HG03439 (cell line): ENCODE data around the gene CUX1.

Experiments
- ATAC-seq: cut with Tn5 transposase; IDR thresholded peaks from one replicate; pipeline ENCODE4 v1.9.1; 2021; ENCODE audit warnings: mild to moderate bottlenecking, moderate library complexity; ENCODE audit not compliant: unreplicated experiment

CUX1 gene

DNA sequence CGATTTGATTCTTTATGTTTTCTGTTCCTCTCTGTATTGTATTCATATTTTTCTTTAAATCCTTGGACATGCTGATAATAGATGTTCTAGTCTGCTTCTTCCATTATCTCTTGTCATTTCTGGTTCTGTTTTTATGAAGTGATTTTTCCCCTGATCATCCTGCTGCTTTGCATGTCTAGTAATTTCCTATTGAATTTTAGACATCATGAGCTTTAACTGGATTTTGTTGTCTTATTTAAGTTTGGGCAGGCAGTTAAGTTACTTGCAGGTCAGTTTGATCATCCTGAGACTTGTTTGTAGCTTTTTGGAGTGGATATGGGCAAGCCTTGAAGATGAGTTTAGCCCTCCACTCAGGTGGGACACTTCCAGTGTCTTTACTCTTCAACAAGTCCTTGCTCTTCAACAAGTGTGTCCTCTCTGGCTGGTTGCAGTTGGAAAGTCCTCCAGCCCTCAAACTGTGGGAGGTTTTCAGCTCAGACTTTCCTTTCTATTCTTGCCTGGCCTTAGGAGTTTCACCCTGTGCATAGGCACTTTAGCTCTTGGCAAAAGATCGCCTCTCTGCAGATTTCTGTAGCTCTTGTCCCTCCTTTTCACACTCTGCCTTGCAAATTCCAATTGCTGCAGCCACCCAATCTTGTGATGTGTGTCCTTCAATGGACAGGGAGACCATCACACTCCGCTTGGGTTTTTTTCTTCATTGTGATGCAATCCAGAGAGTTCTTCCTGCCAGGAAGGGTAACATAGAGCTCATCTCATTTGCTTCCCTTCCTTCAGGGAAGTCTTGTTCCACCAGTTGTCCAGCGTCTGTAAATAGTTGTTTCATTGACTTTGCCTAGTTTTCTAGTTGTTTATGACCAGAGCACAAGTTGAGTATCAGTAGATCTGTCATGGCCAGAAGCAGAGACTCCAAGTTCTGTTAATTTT, 272.0 kb downstream of the CUX1 start:
- no peak for ATAC-seq

DNA sequence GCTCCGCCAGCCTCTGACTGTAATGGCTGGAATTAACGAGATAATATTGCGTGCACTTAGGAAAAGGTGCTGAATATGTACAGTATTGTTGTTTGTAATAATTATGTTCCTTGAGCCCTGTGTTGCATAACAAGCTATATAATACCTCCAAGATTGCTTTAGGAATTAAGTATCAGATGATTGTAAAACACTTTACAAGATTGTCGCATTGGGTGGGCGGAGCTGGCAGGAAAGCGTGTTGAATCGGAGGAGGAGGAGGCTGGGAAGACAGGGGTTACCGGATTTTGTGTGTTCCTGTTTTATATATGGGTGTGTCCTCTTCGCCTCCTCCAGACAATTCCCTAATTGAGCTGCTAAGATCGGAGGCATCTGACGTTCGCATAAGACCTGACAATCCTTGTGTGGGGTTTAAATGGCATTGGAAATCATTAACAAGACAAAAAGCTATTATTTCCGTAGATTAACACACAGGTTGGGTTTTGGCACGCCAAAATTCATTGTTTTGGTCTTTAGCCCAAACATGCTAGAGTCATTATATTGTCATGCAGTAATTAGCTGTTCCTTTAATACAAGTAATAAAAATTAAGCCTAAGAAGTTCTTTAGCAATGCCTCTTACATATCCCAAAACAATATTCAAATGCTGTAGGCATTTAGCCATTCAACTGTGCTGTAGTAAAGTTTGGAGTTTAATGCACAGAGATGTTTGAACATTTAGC, 276.3 kb downstream of the CUX1 start:
- no peak for ATAC-seq

DNA sequence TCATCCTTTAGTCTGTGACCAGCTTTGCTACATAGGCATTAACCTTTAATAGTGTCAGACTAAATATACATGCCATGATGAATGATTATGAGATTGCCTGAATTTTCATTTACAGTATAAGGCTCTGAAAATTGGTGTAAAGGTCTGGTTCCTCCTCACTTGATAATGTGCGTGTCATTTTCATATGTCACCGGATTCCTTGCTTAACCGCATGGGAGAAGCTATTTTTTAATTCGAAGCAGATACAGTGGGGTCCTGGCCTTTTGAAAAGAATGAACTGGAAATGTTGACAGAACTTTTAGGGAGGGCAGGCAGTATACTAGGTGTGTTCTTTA, 276.9 kb downstream of the CUX1 start:
- ATAC-seq, result no peak

DNA sequence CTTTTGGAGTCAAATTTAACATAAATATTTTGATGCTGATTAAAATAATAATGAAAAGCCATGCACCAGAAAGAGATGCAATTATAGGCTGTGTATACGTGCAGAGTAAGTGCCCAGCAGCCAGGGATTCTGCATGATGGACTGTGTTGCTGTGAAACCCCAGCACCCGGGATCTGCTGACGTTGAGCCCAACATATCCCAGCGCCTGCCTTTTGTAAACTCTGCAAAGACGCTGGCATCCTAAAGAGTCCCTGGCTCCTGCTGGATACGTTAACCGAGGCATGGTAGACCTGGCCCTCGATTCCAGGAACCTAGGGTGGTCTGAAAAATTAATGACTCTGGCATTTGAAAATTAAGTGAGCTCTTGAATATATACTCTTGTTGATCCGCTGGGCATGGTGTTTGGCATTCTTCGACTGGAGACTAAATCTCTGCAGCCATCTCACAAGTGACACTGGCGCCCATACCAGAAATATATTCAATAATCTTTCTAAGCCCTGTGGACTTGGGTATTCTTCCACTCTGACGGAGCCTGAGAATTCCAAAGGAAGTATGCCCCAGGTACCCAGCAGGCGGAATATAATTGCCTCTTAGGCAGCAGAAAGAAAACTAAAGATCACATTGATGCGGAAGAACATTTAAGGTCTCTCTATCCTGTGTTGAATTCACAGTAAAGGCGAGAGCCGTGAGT, 278.0 kb downstream of the CUX1 start:
- no peak for ATAC-seq

DNA sequence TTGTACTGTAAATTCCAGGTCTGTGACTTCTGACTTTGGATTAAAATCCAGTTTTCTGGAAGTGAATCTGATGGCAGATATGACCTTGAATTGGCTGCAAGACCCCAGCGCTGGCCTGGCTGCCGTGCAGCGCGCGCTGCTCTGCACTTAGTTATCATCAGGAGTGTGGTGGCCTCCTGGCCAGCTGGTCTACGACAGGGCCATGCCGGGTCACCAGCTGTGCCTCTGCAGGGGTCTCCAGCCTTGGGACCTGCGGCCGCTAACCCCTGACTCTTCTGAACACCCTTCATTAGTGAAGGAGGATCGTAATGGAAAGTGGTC, 278.5 kb downstream of the CUX1 start:
- ATAC-seq, result no peak

DNA sequence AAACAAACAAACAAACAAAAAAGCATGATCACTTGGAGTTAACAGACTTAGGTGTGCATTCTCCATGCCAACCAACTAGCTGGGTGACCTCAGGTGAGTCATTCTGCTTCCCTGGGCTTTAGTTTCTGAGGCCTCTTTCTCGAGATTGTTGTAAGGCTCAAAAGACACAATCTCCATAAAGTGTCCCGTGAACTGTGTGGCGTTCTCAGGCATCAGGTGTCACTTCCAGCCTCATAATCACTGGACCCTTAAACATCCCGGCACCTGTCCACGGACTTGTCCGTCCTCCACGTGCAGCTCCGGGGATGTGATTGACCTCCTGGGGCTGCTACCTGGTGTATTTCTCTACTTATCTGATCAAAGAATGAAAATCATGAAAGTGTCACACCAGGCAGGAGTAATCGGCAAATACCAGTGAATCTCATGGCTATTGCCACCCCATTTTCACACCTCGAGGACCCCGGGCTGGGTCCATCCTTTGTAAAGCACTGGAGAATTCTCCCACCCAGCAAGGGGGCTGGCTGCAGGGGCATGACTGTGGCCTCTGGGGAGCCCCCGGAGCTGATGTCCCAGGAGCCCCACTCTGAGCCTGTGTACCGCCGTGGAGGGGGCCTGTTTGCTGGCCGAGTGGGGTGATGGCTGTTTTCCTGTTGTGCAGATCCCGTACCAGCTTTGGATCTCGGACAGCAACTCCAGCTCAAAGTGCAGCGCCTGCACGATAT, 279.4 kb downstream of the CUX1 start:
- ATAC-seq, result no peak

DNA sequence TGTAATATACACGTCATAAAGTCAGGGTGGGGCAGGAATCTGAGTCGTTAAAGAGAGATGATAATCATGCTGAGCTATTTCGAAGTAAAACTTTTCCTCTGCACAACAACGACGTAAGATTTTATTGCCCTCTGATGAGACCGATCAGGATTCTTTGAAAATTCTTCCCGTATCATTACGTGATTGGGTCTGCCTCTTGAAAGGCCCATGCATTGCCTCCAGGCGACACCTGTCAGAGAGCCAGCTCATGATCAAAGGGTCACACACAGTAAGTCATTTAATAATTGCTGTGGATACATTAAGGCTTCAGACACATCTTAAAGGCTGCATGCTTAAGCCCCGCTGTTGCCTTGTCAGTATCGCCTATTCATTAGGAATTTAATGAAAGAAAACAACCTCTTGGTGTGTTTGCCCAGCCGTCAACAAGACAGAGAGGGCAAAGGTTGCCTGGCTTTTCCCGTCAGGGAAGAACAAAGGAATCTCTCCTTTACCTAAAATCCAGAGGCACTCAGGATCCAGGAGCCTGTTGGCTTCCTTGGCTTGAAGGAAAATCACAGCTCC, 280.3 kb downstream of the CUX1 start:
- no peak for ATAC-seq

DNA sequence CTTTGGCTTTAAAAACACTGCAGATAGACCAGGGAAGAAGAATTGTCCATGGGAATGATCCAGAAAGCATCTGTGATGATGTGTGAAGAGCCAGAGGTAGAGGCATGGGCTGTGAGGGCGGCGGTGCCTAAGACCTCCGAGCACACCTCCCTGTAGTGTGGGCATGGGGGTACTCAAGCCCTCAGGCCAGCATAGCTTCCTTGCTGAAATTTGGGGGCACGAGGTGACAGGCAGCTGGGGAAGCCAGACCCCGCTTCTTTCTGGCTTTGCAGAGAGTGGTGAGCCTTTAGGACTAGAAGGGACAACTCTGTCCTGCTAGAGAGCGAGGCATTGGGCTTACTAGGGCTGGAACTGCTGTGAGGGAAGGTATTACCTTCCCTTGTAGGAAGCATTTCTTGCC, 281.6 kb downstream of the CUX1 start:
- ATAC-seq, result no peak

DNA sequence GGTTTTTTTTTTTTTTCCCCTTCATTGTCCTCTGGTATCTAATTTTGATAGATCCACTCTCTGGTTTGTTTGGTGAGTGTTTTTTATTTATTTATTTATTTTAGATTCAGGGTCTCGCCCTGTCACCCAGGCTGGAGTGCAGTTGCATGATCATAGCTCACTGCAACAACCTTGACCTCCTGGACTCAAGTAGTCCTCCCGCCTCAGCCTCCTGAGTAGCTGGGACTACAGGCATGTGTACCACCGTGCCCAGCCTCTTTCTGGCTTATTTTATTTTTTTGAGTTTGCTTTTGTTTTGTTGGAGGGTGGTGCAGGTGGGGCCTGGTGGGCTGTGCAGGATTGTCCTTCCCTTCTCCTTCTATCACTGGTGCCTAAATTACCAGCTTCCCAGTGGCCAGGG, 282.0 kb downstream of the CUX1 start:
- no peak for ATAC-seq

DNA sequence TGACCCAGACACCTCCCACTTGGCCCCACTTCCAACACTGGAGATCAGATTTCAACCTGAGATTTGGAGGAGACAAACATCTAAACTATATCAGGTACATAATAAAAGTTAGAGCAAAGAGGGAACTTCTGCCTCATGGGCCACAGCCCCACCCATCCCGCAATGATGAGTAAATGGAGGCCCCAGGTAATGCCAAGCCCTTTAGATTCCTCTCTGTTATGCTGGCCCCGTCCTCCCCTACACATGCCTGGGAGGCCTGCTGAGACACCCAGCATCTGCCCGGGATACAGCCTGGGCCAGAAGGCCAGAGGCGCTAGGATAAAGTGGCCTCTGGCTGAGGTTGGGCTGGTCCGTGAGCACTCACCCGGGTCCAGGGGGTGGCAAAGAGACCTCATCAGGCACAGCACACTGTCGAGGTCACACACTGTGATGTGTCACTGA, 283.7 kb downstream of the CUX1 start:
- ATAC-seq, result no peak

DNA sequence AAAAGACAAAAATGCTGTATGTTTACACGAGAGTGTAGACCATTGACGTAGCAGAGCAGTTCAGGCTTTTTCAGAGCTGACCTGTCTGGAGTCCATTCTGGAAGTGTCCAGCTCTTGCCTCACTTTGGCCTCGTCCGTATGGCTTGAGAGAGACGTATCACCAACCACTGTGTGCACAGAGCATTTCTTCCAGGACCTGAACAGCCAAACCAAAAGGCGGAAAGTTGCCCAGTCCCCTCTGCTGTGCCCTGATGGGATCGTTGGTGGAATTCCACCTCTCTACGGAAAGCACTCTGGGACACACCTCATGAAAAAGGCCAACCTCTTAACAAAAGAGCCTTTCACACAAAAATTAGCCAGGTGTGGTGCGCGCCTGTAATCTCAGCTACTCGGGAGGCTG, 284.5 kb downstream of the CUX1 start:
- no peak for ATAC-seq

DNA sequence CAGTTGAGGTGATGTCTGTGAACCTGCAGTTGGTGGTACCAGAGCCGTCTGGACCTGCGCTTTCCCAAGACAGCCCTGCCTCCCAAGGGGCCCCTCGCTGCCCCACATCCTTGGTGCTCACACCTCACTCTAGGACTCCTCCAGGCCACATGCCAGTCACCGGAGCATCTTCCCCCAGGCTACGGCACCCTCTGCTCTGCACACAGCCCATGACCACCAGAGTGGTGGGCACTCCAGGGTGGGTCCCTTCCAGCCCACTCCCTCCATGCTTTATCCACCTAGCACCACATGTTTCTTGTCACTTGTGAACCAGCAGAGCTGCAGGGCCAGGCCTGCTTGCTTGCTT, 285.6 kb downstream of the CUX1 start:
- no peak for ATAC-seq

DNA sequence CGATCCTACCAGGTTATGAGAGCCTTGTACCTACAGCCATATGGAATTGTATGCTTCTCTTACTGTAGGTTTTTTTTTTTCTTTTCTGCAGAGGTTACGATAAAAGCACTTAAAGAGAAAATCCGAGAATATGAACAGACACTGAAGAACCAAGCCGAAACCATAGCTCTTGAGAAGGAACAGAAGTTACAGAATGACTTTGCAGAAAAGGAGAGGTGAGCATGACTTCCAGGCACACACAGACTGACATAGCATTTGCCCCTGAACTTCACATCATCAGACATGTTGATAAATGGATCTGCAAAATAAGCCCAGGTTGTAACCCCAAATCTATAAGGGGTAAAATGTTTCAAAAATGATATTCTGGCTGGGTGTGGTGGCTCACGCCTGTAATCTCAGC, 286.8 kb downstream of the CUX1 start:
- ATAC-seq, result no peak

DNA sequence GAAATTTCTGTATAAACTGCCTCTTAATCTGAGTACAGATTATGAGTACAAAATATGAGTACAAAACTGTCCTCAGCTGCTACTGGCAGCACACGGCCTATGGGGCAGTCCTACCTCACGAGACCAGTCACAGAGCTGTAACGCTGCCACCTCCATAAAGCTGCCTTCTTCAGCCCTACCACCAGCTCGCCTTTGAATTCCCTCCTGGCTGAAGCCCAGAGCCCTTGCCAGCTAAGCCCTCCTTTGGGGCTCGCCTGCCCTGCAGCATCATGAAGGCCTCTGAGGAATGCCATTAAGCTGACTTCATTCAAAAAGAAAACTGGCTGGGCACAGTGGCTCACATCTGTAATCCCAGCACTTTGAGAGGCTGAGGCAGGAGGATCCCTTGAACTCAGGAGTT, 289.2 kb downstream of the CUX1 start:
- ATAC-seq, result no peak

DNA sequence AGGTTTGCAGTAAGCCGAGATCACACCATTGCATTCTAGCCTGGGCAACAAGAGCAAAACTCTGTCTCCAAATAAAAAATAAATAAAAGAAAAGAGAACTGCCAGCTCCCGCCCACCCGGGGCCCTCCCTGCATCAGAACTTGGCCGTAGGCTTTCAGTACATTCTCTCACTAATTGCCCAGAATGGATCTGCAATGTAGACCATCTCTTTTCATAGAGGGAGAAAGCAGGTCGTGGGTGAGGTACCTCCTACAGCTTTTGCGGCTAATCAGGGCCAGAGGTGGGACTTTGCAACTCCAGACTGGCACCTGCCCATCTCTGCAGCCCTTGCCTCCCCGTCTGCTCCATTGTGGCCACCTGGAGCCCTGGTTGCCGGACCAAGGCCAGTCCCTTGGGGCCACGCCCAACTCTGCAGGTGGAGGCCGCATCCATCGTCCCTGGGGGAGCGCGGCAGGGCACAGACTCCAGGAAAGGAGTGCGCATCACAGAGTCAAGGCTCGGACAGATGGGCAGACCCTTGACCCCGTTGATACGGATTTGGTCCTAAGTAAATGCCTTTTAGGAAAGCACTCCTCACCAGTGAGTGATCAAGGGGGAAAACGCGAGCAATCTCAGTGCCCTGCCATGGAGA, 290.2 kb downstream of the CUX1 start:
- ATAC-seq, result no peak

DNA sequence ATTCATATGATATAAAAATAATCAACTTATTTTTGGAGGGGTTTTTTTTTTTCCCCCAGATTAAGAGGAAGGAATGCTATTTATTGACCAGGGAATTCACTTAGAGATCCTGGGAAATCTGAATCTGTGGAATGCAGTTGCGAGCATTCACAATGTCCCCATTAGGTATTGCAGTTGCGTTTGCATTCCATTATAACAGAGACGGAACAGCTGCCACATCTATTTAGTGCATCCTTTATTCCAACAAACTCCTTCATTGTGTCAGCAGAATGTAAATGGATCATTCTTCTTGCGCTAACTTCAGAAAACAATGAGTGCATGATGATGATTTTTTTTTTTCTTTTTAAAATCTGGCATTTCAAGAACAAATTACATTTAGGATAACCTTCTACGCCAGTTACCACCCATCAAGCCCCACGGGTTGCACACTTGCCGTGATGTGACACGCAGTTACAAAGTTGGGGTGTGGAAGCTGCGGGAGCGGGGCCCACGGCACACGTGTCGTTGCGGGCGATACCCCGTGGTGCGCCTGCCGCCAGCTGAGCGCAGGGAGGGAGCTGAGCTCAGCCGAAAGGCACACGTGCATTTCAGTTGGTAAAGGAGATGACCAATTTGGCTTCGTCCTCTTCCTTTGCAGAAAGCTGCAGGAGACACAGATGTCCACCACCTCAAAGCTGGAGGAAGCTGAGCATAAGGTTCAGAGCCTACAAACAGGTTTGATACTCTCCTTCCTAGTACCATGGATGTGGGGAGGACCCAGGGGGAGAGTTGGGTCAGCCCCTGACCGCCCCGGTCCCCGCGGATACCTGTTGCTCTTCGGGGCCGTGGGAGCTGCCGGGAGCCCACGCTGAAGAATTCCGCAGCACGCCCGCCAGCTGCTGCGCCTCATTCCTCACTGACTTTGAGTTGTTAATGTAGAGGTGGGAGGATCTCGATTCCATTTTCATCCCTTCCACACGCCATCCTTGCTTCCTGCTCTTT, 293.9 kb downstream of the CUX1 start:
- no peak for ATAC-seq

DNA sequence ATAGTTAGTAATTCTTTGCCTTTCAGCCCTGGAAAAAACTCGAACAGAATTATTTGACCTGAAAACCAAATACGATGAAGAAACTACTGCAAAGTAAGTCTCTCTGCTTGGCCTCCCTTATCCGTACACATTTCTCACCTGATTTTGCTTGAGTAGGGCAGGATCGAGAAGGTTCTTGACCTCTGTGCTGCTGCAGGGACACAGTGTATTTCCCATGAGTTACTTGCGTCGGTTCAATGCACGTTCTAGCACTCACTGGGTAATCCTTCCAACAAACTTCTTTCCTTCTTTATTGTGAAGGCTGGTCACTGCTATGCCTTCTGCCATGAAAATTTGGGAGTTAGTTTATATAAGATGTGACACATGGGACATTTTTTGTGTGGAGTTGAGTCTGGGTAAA, 297.8 kb downstream of the CUX1 start:
- ATAC-seq, result no peak

DNA sequence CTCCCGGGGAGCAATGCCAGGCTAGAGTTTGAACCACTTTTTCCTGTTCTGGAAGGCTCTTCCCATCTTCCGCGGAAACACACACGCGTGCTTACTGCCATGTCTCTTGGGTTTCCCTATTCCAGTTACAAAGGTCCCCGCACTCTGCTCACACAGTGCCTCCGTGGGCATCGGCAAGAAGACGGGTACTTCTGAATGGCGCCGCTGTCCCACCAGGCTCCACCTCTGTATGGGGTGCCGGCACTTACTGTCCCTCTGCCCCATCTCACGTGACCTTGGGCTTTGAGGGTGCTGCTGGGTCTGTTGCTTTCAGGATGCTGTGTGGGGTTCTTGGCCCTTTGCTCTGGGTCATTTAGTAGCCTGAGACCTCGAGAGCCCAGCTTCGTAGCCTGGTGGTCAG, 298.5 kb downstream of the CUX1 start:
- no peak for ATAC-seq

DNA sequence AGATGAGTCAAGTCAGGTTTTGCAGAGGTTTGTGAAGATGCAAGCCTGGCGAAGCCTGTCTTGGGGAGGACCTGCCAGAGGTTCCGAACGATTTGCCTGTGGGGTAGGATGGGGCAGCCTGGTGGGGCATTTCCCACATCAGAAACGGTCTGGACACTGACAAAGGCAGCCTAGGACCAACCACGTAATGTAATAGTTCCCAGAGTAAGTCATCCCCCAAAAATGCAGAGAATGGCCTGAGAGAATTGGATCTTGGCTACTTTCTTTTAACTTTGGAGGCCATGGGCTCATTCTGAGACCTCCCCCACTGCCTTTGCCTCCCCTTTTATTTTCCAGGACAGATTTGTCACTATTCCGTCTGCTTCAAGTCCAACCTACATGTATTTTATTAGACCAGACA, 300.3 kb downstream of the CUX1 start:
- no peak for ATAC-seq
